ENCODE measurements around the gene KLHL4. TPM values are rescaled to one million over a fixed set of nuclear protein-coding genes. Genes with fewer than 3 reads are reported as not detected.

KLHL4 gene
- total and polyA plus RNA-seq, 4 donors: 0.19 to 0.70 (median 0.46) TPM

- WGBS: 56% methylated on average over 3 of the region's 3 CpGs
- H3K4me1 ChIP-seq (ENCODE audit: control insufficient read depth in 4 of 4, insufficient read depth in 4 of 4, low read length in 3 of 4): no peaks in the 10 kb centered on the region
- H3K4me3 ChIP-seq (ENCODE audit: low read depth in 1 of 3, low read length in 3 of 3): no peak overlapping the region
- no peak overlapping the region for H3K27ac ChIP-seq (ENCODE audit: low read depth in 1 of 2, low read length in 2 of 2)
- no peaks in the 10 kb centered on the region for H3K9me3 ChIP-seq (ENCODE audit: control insufficient read depth in 4 of 4, low read length in 3 of 4)
- peaks cover 0 to 2% (median 0%) of the 10 kb centered on the region in 4 donors for H3K27me3 ChIP-seq (ENCODE audit: control insufficient read depth in 4 of 4, insufficient read depth in 4 of 4, low read length in 3 of 4)
- no peak for TF ChIP-seq TAF1 (conservative IDR thresholded peaks at IDR 0.05)
- TF ChIP-seq, protein P1, sequence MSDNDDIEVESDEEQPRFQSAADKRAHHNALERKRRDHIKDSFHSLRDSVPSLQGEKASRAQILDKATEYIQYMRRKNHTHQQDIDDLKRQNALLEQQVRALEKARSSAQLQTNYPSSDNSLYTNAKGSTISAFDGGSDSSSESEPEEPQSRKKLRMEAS (IDR thresholded peaks at IDR 0.05): no peak
- no peak for TF ChIP-seq EGR1 (IDR thresholded peaks at IDR 0.05; ENCODE audit: low read depth in 2 of 2)
- TF ChIP-seq JUND (IDR thresholded peaks at IDR 0.05): no peak
- no peak for TF ChIP-seq FOXA1 (IDR thresholded peaks at IDR 0.05)
- TF ChIP-seq SP1 (IDR thresholded peaks at IDR 0.05): no peak
- TF ChIP-seq YY1 (IDR thresholded peaks at IDR 0.05): no peak
- TF ChIP-seq ZBTB33 (IDR thresholded peaks at IDR 0.05): no peak
- TF ChIP-seq, protein P2, sequence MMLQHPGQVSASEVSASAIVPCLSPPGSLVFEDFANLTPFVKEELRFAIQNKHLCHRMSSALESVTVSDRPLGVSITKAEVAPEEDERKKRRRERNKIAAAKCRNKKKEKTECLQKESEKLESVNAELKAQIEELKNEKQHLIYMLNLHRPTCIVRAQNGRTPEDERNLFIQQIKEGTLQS (IDR thresholded peaks at IDR 0.05): no peak
- TF ChIP-seq HNF4G (IDR thresholded peaks at IDR 0.05): no peak
- no peak for TF ChIP-seq RXRA (IDR thresholded peaks at IDR 0.05)
- TF ChIP-seq HNF4A (conservative IDR thresholded peaks at IDR 0.05): no peak
- TF ChIP-seq, protein P3, sequence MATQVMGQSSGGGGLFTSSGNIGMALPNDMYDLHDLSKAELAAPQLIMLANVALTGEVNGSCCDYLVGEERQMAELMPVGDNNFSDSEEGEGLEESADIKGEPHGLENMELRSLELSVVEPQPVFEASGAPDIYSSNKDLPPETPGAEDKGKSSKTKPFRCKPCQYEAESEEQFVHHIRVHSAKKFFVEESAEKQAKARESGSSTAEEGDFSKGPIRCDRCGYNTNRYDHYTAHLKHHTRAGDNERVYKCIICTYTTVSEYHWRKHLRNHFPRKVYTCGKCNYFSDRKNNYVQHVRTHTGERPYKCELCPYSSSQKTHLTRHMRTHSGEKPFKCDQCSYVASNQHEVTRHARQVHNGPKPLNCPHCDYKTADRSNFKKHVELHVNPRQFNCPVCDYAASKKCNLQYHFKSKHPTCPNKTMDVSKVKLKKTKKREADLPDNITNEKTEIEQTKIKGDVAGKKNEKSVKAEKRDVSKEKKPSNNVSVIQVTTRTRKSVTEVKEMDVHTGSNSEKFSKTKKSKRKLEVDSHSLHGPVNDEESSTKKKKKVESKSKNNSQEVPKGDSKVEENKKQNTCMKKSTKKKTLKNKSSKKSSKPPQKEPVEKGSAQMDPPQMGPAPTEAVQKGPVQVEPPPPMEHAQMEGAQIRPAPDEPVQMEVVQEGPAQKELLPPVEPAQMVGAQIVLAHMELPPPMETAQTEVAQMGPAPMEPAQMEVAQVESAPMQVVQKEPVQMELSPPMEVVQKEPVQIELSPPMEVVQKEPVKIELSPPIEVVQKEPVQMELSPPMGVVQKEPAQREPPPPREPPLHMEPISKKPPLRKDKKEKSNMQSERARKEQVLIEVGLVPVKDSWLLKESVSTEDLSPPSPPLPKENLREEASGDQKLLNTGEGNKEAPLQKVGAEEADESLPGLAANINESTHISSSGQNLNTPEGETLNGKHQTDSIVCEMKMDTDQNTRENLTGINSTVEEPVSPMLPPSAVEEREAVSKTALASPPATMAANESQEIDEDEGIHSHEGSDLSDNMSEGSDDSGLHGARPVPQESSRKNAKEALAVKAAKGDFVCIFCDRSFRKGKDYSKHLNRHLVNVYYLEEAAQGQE (IDR thresholded peaks at IDR 0.05): no peak
- TF ChIP-seq, protein P4, sequence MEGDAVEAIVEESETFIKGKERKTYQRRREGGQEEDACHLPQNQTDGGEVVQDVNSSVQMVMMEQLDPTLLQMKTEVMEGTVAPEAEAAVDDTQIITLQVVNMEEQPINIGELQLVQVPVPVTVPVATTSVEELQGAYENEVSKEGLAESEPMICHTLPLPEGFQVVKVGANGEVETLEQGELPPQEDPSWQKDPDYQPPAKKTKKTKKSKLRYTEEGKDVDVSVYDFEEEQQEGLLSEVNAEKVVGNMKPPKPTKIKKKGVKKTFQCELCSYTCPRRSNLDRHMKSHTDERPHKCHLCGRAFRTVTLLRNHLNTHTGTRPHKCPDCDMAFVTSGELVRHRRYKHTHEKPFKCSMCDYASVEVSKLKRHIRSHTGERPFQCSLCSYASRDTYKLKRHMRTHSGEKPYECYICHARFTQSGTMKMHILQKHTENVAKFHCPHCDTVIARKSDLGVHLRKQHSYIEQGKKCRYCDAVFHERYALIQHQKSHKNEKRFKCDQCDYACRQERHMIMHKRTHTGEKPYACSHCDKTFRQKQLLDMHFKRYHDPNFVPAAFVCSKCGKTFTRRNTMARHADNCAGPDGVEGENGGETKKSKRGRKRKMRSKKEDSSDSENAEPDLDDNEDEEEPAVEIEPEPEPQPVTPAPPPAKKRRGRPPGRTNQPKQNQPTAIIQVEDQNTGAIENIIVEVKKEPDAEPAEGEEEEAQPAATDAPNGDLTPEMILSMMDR (IDR thresholded peaks at IDR 0.05; ENCODE audit: low read depth, low read length, missing input control): no peak
- no peak for TF ChIP-seq RAD21 (IDR thresholded peaks at IDR 0.05)
- TF ChIP-seq FOXA2 (IDR thresholded peaks at IDR 0.05): no peak
- no peak for TF ChIP-seq GABPA (IDR thresholded peaks at IDR 0.05 in 1 of 2, conservative IDR thresholded peaks at IDR 0.05 in 1 of 2)
- no peak for TF ChIP-seq NR2F2 (IDR thresholded peaks at IDR 0.05)
- H3K9ac ChIP-seq (ENCODE audit: low read depth in 1 of 2, low read length in 2 of 2): no peak overlapping the region
- no peak for DNase-seq (ENCODE audit: low spot score)
- no peaks in the 10 kb centered on the region for H3K36me3 ChIP-seq (ENCODE audit: control insufficient read depth in 4 of 4, insufficient read depth in 3 of 4, low read depth in 1 of 4, low read length in 3 of 4)
These were observed 109.4 kb downstream of the KLHL4 start for GRCh38 chrX:87626996-87627395.

Data from liver (tissue), 9 donors.